Ovary (tissue), 3 donors: ENCODE measurements around the gene KIF26A.

Experiments used
- CTCF ChIP-seq, 3 donors: fragments of 450-650 bp in 2 of 3; fragments of 200-600 bp in 1 of 3; IDR thresholded peaks; one replicate each; pipeline versions ENCODE4 v1.5.1 to v1.8.0; 2016 to 2022; ENCODE audit warnings: antibody characterized with exemption in 3 of 3, mild to moderate bottlenecking in 1 of 3
- POLR2A ChIP-seq: fragments of 450-650 bp; IDR thresholded peaks from one replicate; pipeline ENCODE4 v1.6.1; 2017; ENCODE audit warnings: antibody characterized with exemption, mild to moderate bottlenecking, moderate library complexity
- donor health status: DM: no; HTN: no; CAD: no.

DNA sequence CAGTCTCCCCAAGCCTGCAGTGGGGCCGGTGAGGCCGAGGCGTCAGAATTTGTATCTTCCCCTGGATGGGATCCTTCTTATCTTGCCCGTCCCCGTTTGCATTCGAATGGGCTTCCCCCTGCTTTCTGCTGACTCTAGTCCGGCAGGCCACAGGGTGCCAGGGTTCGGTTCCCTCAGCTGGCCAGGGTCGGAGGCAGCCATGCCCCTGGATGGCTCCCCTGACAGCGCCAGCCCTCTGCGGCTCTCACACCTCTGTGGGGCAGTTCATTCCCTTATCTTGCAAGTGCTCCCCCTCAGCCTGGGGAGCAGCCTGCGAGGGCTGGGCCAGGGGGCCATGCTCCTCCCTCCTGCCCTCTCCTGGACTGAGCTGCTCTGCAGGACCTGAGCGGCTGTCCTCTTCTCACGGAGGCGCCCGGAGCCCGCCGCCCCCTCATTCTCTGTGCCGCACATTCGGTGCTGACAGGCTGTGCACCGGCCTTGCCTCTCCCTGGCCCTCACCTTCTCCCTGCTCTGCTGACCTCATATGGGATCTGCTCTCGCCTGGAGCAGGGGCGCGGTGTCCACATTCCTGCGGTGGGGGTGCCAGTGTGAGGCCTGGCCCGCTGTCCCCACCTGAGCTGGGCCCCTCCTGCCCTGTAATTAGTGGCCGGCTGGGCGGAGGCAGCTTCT is 32.8 kb downstream of the KIF26A start:
- TF ChIP-seq CTCF (IDR thresholded peaks at IDR 0.05), result no peak
- TF ChIP-seq POLR2A, result no peak
